Bronchial epithelial cell (primary cell): Measurements from ENCODE around the gene TMEM117. TPM values are rescaled to one million over a fixed set of nuclear protein-coding genes. Genes with fewer than 3 reads are reported as not detected.

Source experiments
- DNase-seq: peaks from one replicate; pipeline ENCODE4 v3.0.0-alpha.2; 2010; ENCODE audit warnings: low read depth
- FAIRE-seq: peaks from 2 replicates; lab custom pipeline; 2011; peaks lifted over from hg19 to GRCh38; lab: Jason Lieb, UNC
- H3K27me3 ChIP-seq: 2 replicates; pipeline ENCODE4 v1.5.1; 2011; ENCODE audit warnings: low read length; ENCODE audit not compliant: control insufficient read depth, insufficient read depth
- H3K36me3 ChIP-seq: 2 replicates; pipeline ENCODE4 v1.5.1; 2011; ENCODE audit warnings: low read length; ENCODE audit not compliant: control insufficient read depth, insufficient read depth
- H3K4me3 ChIP-seq: 2 replicates; pipeline ENCODE4 v1.5.1; 2011; ENCODE audit warnings: mild to moderate bottlenecking, low read depth, low read length, control low read depth
- CTCF ChIP-seq: IDR thresholded peaks from 2 replicates; pipeline ENCODE4 v1.5.1; 2011; ENCODE audit warnings: mild to moderate bottlenecking, moderate library complexity, low read length, control low read depth, inconsistent platforms; ENCODE audit not compliant: insufficient read depth, severe bottlenecking
- total RNA-seq: library from RNA; depleted of rRNA; stranded (reverse); fragments of >200 nt; gene quantifications from 2 replicates; pipeline ENCODE4 v1.2.1, GENCODE V29; 2014

TMEM117 gene
- total RNA-seq, 1 donor from 2014 or later: 6.6 TPM

- FAIRE-seq (no peak), DNase-seq (no peak)
- Histone ChIP-seq H3K36me3 (no peaks in the 10 kb centered on the region), H3K27me3 (no peaks in the 10 kb centered on the region), H3K4me3 (no peak overlapping the region)
- TF ChIP-seq CTCF: no peak
Observed at GRCh38 chr12:43980627-43981191, 144.8 kb downstream of the TMEM117 start.

DNA sequence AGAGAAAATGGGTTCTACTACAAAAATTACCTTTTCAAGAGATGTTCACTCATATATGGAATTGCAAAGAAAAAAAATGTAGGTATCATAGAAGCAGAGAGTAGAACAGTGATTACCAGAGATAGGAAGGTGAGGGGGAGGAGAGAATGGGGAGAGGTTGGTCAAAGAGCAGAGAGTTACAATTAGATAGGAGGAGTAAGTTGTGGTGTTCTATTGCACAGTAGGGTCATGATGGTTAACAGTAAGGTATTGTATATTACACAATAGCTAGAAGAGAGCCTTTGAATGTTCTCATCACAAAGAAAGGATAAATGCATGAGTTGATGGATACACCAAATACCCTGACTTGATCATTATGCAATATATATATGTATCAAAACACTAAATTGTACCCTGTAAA, 145.8 kb downstream of the TMEM117 start:
- Histone ChIP-seq H3K27me3 (no peaks in the 10 kb centered on the region), H3K4me3 (no peak overlapping the region), H3K36me3 (no peaks in the 10 kb centered on the region)
- no peak for TF ChIP-seq CTCF
- FAIRE-seq (no peak), DNase-seq (no peak)

- FAIRE-seq (no peak), DNase-seq (no peak)
- H3K4me3 ChIP-seq: no peak overlapping the region
- no peak for TF ChIP-seq CTCF
- no peaks in the 10 kb centered on the region for H3K36me3 ChIP-seq
- no peaks in the 10 kb centered on the region for H3K27me3 ChIP-seq
Observed at GRCh38 chr12:43982544-43982943, 146.7 kb downstream of the TMEM117 start.

- no peak for TF ChIP-seq CTCF
- DNase-seq (peak; percentile 74), FAIRE-seq (no peak)
- H3K36me3 ChIP-seq: no peaks in the 10 kb centered on the region
- H3K4me3 ChIP-seq: no peak overlapping the region
- H3K27me3 ChIP-seq: no peaks in the 10 kb centered on the region
Observed at GRCh38 chr12:43988838-43989560, 153.1 kb downstream of the TMEM117 start.

DNA sequence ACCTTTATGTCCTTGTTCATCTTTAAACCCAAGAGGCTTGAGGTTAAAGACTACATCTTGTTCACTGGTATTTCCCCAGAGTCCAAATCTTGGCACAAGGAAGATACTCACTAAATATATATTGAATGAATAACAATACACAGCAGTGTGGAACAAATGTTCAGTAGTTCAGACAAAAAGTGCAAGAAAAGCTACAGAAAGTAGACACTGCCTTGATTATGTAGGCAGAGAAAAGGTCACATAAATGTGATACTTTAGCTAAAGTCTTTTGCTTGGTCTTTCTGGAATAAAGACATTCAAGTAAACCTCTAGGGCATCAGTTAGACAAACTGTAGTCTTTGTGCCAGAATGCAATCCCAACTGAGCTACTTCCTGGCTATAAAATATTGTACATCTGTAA, 157.0 kb downstream of the TMEM117 start:
- Histone ChIP-seq H3K27me3 (no peaks in the 10 kb centered on the region), H3K4me3 (no peak overlapping the region), H3K36me3 (no peaks in the 10 kb centered on the region)
- DNase-seq (no peak), FAIRE-seq (no peak)
- no peak for TF ChIP-seq CTCF
